ENCODE measurements around the gene PTPRU. TPM values are rescaled to one million over a fixed set of nuclear protein-coding genes. Genes with fewer than 3 reads are reported as not detected.

Gene PTPRU
- total and polyA plus RNA-seq, 2 experiments from 2014 or later, result 8.0 to 105 TPM

DNA sequence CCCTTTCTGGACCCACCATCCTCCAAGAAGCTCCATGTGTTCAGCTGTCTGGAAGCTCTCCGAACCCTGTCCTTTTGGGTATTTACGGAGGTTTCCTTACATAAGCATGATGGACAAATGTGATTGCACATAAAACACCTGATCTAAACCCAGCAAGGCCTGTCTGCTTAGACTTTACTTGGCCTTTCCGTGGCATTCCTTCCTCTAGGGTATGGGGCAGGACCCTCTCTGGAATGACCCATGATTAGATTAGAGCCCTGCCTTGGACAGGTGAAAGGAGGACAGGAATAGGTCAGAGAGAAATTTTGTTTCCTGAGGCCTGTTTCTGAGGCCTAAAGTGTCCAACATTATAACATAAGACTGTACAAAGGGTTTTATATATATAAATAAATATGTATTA lies 16.9 kb downstream of the PTPRU start:
- H3K4me1 Mint-ChIP-seq, result peaks cover 60% of the 10 kb centered on the region
- no peak overlapping the region for H3K27ac Mint-ChIP-seq
- no peak overlapping the region for H3K4me2 ChIP-seq
- H3K27me3 ChIP-seq (ENCODE audit: insufficient read depth), result peaks cover 17% of the 10 kb centered on the region
- H3F3A ChIP-seq (replicated peaks; ENCODE audit: low read depth), result no peaks in the 10 kb centered on the region
- TF ChIP-seq CREB1 (CRISPR knock-in tag; IDR thresholded peaks at IDR 0.05; ENCODE audit: low read depth), result no peak
- TF ChIP-seq, protein P1, sequence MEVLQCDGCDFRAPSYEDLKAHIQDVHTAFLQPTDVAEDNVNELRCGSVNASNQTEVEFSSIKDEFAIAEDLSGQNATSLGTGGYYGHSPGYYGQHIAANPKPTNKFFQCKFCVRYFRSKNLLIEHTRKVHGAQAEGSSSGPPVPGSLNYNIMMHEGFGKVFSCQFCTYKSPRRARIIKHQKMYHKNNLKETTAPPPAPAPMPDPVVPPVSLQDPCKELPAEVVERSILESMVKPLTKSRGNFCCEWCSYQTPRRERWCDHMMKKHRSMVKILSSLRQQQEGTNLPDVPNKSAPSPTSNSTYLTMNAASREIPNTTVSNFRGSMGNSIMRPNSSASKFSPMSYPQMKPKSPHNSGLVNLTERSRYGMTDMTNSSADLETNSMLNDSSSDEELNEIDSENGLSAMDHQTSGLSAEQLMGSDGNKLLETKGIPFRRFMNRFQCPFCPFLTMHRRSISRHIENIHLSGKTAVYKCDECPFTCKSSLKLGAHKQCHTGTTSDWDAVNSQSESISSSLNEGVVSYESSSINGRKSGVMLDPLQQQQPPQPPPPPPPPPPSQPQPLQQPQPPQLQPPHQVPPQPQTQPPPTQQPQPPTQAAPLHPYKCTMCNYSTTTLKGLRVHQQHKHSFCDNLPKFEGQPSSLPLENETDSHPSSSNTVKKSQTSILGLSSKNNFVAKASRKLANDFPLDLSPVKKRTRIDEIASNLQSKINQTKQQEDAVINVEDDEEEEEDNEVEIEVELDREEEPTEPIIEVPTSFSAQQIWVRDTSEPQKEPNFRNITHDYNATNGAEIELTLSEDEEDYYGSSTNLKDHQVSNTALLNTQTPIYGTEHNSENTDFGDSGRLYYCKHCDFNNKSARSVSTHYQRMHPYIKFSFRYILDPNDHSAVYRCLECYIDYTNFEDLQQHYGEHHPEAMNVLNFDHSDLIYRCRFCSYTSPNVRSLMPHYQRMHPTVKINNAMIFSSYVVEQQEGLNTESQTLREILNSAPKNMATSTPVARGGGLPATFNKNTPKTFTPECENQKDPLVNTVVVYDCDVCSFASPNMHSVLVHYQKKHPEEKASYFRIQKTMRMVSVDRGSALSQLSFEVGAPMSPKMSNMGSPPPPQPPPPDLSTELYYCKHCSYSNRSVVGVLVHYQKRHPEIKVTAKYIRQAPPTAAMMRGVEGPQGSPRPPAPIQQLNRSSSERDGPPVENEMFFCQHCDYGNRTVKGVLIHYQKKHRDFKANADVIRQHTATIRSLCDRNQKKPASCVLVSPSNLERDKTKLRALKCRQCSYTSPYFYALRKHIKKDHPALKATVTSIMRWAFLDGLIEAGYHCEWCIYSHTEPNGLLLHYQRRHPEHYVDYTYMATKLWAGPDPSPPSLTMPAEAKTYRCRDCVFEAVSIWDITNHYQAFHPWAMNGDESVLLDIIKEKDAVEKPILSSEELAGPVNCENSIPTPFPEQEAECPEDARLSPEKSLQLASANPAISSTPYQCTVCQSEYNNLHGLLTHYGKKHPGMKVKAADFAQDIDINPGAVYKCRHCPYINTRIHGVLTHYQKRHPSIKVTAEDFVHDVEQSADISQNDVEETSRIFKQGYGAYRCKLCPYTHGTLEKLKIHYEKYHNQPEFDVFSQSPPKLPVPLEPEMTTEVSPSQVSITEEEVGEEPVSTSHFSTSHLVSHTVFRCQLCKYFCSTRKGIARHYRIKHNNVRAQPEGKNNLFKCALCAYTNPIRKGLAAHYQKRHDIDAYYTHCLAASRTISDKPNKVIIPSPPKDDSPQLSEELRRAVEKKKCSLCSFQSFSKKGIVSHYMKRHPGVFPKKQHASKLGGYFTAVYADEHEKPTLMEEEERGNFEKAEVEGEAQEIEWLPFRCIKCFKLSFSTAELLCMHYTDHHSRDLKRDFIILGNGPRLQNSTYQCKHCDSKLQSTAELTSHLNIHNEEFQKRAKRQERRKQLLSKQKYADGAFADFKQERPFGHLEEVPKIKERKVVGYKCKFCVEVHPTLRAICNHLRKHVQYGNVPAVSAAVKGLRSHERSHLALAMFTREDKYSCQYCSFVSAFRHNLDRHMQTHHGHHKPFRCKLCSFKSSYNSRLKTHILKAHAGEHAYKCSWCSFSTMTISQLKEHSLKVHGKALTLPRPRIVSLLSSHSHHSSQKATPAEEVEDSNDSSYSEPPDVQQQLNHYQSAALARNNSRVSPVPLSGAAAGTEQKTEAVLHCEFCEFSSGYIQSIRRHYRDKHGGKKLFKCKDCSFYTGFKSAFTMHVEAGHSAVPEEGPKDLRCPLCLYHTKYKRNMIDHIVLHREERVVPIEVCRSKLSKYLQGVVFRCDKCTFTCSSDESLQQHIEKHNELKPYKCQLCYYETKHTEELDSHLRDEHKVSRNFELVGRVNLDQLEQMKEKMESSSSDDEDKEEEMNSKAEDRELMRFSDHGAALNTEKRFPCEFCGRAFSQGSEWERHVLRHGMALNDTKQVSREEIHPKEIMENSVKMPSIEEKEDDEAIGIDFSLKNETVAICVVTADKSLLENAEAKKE (CRISPR knock-in tag; IDR thresholded peaks at IDR 0.05), result no peak
- TF ChIP-seq, protein P2, sequence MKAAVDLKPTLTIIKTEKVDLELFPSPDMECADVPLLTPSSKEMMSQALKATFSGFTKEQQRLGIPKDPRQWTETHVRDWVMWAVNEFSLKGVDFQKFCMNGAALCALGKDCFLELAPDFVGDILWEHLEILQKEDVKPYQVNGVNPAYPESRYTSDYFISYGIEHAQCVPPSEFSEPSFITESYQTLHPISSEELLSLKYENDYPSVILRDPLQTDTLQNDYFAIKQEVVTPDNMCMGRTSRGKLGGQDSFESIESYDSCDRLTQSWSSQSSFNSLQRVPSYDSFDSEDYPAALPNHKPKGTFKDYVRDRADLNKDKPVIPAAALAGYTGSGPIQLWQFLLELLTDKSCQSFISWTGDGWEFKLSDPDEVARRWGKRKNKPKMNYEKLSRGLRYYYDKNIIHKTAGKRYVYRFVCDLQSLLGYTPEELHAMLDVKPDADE (IDR thresholded peaks at IDR 0.05), result no peak
- TF ChIP-seq, protein P3, sequence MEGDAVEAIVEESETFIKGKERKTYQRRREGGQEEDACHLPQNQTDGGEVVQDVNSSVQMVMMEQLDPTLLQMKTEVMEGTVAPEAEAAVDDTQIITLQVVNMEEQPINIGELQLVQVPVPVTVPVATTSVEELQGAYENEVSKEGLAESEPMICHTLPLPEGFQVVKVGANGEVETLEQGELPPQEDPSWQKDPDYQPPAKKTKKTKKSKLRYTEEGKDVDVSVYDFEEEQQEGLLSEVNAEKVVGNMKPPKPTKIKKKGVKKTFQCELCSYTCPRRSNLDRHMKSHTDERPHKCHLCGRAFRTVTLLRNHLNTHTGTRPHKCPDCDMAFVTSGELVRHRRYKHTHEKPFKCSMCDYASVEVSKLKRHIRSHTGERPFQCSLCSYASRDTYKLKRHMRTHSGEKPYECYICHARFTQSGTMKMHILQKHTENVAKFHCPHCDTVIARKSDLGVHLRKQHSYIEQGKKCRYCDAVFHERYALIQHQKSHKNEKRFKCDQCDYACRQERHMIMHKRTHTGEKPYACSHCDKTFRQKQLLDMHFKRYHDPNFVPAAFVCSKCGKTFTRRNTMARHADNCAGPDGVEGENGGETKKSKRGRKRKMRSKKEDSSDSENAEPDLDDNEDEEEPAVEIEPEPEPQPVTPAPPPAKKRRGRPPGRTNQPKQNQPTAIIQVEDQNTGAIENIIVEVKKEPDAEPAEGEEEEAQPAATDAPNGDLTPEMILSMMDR (conservative IDR thresholded peaks at IDR 0.05; ENCODE audit: low read depth in 2 of 2), result no peak
- TF ChIP-seq NANOG (IDR thresholded peaks at IDR 0.05; ENCODE audit: borderline replicate concordance), result no peak
- no peak for TF ChIP-seq ZNF114 (CRISPR knock-in tag; IDR thresholded peaks at IDR 0.05)
- TF ChIP-seq, protein P4, sequence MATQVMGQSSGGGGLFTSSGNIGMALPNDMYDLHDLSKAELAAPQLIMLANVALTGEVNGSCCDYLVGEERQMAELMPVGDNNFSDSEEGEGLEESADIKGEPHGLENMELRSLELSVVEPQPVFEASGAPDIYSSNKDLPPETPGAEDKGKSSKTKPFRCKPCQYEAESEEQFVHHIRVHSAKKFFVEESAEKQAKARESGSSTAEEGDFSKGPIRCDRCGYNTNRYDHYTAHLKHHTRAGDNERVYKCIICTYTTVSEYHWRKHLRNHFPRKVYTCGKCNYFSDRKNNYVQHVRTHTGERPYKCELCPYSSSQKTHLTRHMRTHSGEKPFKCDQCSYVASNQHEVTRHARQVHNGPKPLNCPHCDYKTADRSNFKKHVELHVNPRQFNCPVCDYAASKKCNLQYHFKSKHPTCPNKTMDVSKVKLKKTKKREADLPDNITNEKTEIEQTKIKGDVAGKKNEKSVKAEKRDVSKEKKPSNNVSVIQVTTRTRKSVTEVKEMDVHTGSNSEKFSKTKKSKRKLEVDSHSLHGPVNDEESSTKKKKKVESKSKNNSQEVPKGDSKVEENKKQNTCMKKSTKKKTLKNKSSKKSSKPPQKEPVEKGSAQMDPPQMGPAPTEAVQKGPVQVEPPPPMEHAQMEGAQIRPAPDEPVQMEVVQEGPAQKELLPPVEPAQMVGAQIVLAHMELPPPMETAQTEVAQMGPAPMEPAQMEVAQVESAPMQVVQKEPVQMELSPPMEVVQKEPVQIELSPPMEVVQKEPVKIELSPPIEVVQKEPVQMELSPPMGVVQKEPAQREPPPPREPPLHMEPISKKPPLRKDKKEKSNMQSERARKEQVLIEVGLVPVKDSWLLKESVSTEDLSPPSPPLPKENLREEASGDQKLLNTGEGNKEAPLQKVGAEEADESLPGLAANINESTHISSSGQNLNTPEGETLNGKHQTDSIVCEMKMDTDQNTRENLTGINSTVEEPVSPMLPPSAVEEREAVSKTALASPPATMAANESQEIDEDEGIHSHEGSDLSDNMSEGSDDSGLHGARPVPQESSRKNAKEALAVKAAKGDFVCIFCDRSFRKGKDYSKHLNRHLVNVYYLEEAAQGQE (IDR thresholded peaks at IDR 0.05; ENCODE audit: unreplicated experiment), result no peak
- TF ChIP-seq ZNF331 (CRISPR knock-in tag; IDR thresholded peaks at IDR 0.05; ENCODE audit: low read depth), result no peak
- no peak for TF ChIP-seq STAT1 (IDR thresholded peaks at IDR 0.05; ENCODE audit: unreplicated experiment)
- no peak for TF ChIP-seq EZH2 (IDR thresholded peaks at IDR 0.05; ENCODE audit: low read depth, unreplicated experiment)
- TF ChIP-seq JUNB (IDR thresholded peaks at IDR 0.05; ENCODE audit: unreplicated experiment), result no peak
- no peak for TF ChIP-seq POLR2AphosphoS5 (IDR thresholded peaks at IDR 0.05; ENCODE audit: low read depth)
- no peak for TF ChIP-seq EZH2phosphoT487 (IDR thresholded peaks at IDR 0.05; ENCODE audit: unreplicated experiment)
- no peak overlapping the region for H3K4me3 Mint-ChIP-seq
- H3K4me3 ChIP-seq, result no peak overlapping the region
- H4K20me1 ChIP-seq (replicated peaks; ENCODE audit: insufficient read depth), result no peaks in the 10 kb centered on the region
- H3K27me3 Mint-ChIP-seq (ENCODE audit: insufficient read depth, low read depth, poor library complexity), result peaks cover 41% of the 10 kb centered on the region
- no peaks in the 10 kb centered on the region for H3K36me3 ChIP-seq (ENCODE audit: insufficient read depth)
- peaks cover 53% of the 10 kb centered on the region for H3K4me1 ChIP-seq (ENCODE audit: insufficient read depth)
- DNase-seq (ENCODE audit: low spot score), result no peak
- no peaks in the 10 kb centered on the region; the same call in 2 of the 3 replicates for H3K36me3 Mint-ChIP-seq (ENCODE audit: low read depth)
- no peak overlapping the region for H3K27ac ChIP-seq (ENCODE audit: low read depth)
- H2AFZ ChIP-seq, result no peak overlapping the region
- no peaks in the 10 kb centered on the region for H3K9me2 ChIP-seq (ENCODE audit: insufficient read depth)
- H3K9me3 Mint-ChIP-seq, result no peaks in the 10 kb centered on the region; the same call in 2 of the 3 replicates
- no peak for ATAC-seq
- no peaks in the 10 kb centered on the region for H3K79me2 ChIP-seq (replicated peaks; ENCODE audit: insufficient read depth)

Data from GM23338 (cell line).